Midbrain (tissue), 1 donor: ENCODE measurements around the gene AASS.

Experiments used
- DNase-seq: peaks from one replicate; lab custom pipeline; 2025; lab: John Stamatoyannopoulos, UW

The AASS gene

DNA sequence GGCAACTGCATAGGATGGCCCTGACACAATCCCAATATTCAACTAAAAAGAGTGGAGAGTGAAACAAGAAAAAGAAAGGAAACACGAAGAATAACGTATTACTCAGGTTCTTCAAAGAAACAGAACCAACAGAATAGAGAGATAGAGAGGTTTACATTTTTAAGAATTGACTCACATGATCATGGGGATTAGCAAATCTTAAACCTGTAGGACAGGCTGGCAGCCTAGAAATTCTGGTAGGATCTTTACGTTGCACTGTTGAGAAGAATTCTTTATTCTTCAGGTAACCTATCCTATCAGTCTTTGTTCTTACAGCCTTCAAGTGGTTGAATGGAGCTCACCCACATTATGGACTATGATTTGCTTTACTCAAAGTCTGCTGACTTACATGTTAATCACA, 103.9 kb downstream of the AASS start:
- no peak for DNase-seq

DNA sequence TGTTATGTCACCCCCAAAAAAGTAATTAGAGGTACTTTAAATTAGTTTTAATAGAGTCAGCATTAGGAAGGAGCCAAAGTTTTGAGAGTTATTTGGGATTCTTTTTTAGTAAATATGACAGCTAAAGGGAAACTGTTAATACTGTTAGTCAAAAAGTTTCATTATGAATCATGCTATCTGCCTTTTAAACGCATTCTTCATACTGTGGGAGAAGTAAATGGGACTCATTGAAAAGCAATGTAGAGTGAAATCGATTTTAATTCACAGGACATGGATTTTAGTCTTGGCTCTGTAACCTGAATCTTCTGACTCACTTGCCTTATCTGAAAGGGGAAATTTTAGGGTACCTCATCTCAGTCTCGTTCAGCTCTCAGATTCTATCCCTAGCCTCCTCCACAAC, 105.1 kb downstream of the AASS start:
- no peak for DNase-seq

DNA sequence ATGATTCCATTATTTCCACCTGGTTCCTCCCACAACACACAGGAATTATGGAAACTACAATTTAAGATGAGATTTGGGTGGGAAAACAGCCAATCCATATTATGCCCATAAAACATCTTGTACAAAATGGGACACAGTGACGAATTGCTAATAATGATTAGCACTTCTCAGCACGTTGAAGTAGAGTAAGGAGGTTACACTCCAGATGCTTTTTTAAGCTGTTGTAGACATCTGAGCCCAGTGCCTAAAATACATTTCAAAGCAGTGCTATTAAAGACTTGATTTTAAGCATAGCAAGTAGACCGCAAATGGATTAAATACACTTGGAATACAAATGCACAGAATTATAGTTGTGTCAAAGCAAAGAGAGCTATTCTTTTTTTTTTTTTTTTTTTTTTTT, 105.9 kb downstream of the AASS start:
- no peak for DNase-seq

DNA sequence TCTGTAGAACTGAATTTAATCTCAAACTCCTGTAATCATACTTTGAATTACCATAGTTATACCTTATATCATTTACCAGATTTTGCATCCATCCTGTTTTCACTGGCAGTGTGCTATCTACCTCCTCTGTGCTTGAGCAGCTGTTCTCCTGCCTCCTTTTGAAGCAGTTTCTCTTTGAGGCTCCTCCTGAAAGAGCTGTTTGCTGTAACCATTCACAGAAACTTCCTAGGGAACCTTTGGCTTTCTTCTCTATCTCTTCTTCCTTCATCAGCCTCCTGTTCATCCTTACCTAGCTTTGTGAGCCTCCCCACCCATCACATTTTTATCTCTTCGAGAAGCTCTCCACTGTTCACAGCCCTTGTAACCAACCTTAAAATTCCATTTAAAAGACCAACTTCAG, 108.2 kb downstream of the AASS start:
- DNase-seq, result no peak

DNA sequence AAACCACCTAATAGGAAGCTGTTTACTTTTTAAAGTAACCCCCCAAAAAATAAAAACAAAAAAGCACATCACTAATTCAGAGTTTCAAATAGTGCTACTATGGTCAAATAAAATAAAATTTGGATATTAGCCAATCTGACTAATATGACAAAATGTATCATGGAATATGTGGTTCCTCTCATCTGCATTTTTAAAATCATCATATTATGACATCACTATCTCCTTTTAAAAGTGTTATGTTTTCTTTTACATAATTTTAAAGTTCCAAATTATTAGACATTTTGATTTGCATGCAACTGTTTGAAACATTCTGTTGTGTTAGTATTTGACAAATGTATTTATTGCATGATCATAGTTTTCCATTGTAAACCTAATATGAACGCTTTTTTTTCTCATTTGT, 110.4 kb downstream of the AASS start:
- DNase-seq, result no peak

DNA sequence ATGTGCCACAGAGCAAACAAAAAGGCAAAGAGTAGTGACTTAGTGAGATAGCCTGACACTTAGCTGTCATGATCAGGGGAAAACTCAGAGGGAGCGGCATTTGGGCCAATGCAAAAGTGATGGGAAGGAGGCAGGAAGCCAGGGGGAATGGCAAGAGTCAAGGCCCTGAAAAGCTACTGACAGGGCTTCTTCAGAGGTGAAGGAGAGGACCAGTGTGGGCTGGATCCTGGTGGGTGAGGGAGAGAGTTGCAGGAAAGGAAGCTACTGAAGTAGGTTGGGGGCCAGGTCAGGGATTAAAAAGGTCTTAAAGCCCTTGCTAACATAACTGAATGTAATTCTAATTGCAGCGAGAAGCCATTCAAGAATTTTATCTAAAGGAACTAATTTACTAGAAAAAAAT, 117.0 kb downstream of the AASS start:
- DNase-seq, result no peak
